Activated naive CD4-positive, alpha-beta T cell treated with anti-CD3 and anti-CD28 coated beads for 36 hours (primary cell): Measurements from ENCODE around the gene CCDC169. TPM values are rescaled to one million over a fixed set of nuclear protein-coding genes. Genes with fewer than 3 reads are reported as not detected.
"Not testable (repeated sequence)": the region's sequence is repeated elsewhere in the genome, so short reads cannot be mapped to it uniquely, and the experiment has no call there.

Experiments
- CTCF ChIA-PET: fragments of 350-600 bp; sonication (Branson Sonifier 250); formaldehyde crosslinking; loops from one replicate; lab custom pipeline; 2021; ENCODE audit warnings: antibody characterized with exemption; lab: Charles Lee
- DNase-seq: peaks from one replicate; pipeline ENCODE4 v3.0.0-alpha.2; 2020
- H3K27ac Mint-ChIP-seq: one replicate; pipeline ENCODE4 v1.8.0; 2021; ENCODE audit warnings: mild to moderate bottlenecking, mixed read lengths
- H3K27me3 Mint-ChIP-seq: one replicate; pipeline ENCODE4 v1.8.0; 2021; ENCODE audit warnings: low read depth, mixed read lengths
- H3K36me3 Mint-ChIP-seq: one replicate; pipeline ENCODE4 v1.8.0; 2021; ENCODE audit warnings: low read depth, mixed read lengths
- H3K4me1 Mint-ChIP-seq: one replicate; pipeline ENCODE4 v1.8.0; 2021; ENCODE audit warnings: low read depth, mixed read lengths
- H3K4me3 Mint-ChIP-seq: one replicate; pipeline ENCODE4 v1.8.0; 2021; ENCODE audit warnings: mild to moderate bottlenecking, moderate library complexity, mixed read lengths
- H3K9me3 Mint-ChIP-seq: one replicate; pipeline ENCODE4 v1.8.0; 2021; ENCODE audit warnings: mixed read lengths
- intact Hi-C: fragments of 100-400 bp; cut with micrococcal nuclease; formaldehyde crosslinking; loops from one replicate; pipeline ENCODE4 v1.15.1; 2023
- total RNA-seq, 2 experiments: library from RNA; stranded (reverse); gene quantifications; one replicate each; pipeline ENCODE4 v1.2.3, GENCODE V29; 2021

The CCDC169 gene
- total RNA-seq, 2 experiments from 2014 or later = 0.50 to 1.0 TPM

DNA sequence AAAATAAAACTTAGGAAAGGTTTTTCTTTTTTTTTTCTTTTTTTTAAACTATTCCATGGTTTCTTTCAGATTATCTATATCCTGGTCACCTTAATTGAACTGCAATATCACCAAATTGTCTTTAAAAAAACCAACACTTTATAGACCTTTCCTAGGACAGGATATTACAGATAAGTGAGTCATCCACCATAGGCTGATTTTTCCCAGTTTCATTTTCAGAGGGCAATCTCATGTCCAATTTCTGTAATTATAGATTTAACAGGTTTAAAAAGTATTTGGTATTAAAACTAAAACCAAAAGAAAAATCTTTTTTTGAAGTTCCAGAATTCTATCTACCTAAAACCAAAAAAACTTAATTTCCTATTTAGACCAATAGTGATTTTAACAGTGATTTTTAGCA is 35.4 kb upstream of the CCDC169 start:
- Mint-ChIP-seq H3K4me3 (no peak overlapping the region), H3K27me3 (no peaks in the 10 kb centered on the region), H3K36me3 (peaks cover 19% of the 10 kb centered on the region), H3K4me1 (peaks cover 45% of the 10 kb centered on the region), H3K9me3 (no peaks in the 10 kb centered on the region), H3K27ac (no peak overlapping the region)
- CTCF ChIA-PET = no interaction called here
- no peak for DNase-seq
- intact Hi-C loops = no loop called here

DNA sequence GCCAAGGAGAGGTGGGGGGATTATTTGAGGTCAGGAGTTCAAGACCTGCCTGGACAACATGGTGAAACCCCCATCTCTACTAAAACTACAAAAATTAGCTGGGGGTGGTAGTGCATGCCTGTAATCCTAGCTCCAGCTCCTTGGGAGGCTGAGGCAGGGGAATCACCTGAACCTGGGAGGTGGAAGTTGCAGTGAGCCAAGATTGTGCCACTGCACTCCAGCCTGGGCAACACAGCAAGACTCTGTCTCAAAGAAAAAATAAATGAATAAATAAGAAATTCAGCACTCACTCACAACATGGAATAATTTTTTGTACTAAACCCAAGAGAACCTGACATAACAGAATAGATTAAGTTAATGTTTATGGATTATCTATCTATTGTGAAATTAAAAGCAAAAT is 34.6 kb upstream of the CCDC169 start:
- DNase-seq, H3K9me3 Mint-ChIP-seq, intact Hi-C loops, H3K27ac Mint-ChIP-seq, H3K4me3 Mint-ChIP-seq, H3K27me3 Mint-ChIP-seq: not testable (repeated sequence)
- CTCF ChIA-PET = interaction anchor here (1.0 to 1.6 kb wide), 2 partner anchors 49 to 404 kb away, joined by 3 to 5 read pairs; no protein-coding TSS in a partner anchor
- Mint-ChIP-seq H3K4me1 (peaks cover 39% of the 10 kb centered on the region), H3K36me3 (peaks cover 20% of the 10 kb centered on the region)

DNA sequence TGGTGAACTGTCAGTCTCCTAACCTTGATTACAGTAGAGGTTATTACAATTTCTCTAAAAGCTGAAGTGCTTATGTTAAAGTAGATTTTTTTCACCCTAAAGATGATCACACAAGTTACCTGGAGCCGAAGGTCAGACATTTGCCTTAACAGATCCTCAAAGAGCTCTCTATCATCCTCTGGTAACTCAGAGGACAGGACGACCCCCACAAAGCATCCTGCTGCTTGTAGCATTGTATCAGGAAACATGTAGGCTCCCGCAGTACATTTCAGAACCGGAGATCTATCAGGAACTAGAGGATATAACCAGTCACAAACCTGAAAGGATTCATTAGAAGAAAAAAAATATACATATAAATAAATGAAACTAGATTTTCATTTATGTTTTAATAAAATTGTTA is 33.7 kb upstream of the CCDC169 start:
- DNase-seq = no peak
- CTCF ChIA-PET = interaction anchor here (1.6 kb wide), 1 partner anchor 405 kb away, joined by 5 read pairs; no protein-coding TSS in a partner anchor
- H3K4me3 Mint-ChIP-seq = no peak overlapping the region
- H3K36me3 Mint-ChIP-seq = peaks cover 23% of the 10 kb centered on the region
- intact Hi-C loops = no loop called here
- no peaks in the 10 kb centered on the region for H3K27me3 Mint-ChIP-seq
- no peak overlapping the region for H3K27ac Mint-ChIP-seq
- no peaks in the 10 kb centered on the region for H3K9me3 Mint-ChIP-seq
- H3K4me1 Mint-ChIP-seq = peaks cover 29% of the 10 kb centered on the region

DNA sequence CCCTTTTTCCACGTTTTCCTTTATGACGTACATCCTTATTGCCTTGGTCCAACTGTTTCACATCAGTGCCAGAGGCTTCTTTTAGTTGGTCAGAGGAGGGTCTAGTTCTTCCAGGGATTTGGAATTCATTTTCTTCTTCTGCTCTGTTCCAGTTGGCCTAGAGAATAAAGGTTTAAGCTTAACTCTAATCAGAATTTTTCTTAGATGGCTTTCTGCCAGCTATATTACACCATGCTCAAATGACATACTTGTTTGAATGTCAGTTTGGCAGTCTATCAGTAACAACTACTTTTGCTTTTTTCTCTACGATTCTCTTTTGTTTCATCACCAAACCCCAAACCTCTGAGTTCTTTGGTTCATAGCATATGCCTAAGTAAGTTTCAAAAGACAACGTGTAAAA is 31.7 kb upstream of the CCDC169 start:
- Mint-ChIP-seq H3K27ac (no peak overlapping the region), H3K4me3 (no peak overlapping the region), H3K36me3 (peaks cover 26% of the 10 kb centered on the region), H3K27me3 (no peaks in the 10 kb centered on the region), H3K4me1 (peaks cover 14% of the 10 kb centered on the region), H3K9me3 (no peaks in the 10 kb centered on the region)
- DNase-seq = no peak
- intact Hi-C loops = no loop called here
- CTCF ChIA-PET = no interaction called here

DNA sequence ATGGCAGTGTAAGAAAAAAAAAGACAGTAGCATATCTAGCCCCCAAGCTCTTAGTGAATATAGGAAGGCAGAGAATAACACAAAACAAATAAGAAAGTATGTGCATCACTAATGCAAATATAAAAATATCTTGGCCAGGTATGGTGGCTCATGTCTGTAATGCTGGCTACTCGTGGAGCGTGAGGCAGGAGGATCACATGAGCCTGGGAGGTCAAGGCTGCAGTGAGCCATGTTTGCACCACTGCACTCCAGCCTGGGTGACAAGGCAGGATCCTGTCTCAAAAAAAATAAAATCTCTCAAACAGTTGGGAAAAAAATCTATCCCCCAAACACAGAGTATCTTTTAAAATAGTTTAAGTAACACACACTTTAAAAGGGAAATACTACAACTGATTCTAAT is 31.2 kb upstream of the CCDC169 start:
- H3K4me3 Mint-ChIP-seq = no peak overlapping the region
- intact Hi-C loops = no loop called here
- CTCF ChIA-PET = no interaction called here
- DNase-seq = no peak
- no peaks in the 10 kb centered on the region for H3K9me3 Mint-ChIP-seq
- no peaks in the 10 kb centered on the region for H3K27me3 Mint-ChIP-seq
- H3K4me1 Mint-ChIP-seq = peaks cover 9% of the 10 kb centered on the region
- peaks cover 29% of the 10 kb centered on the region for H3K36me3 Mint-ChIP-seq
- no peak overlapping the region for H3K27ac Mint-ChIP-seq

DNA sequence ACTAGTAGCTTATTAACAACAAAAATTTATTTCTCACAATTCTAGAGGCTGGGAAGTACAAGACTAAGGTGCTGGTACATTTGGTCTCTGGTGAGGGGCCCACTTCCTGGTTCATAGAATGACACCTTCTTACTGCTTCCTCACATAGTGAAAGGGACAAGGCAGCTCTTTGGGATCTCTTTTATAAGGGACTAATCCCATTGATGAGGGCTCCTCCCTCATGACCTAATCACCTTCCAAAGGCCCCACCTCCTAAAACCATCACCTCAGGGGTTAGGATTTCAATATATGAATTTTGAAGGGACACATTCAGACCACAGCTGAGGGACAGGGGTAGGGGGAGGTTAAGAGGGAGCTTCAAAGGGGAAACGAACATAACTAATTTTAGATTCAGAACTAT is 28.3 kb upstream of the CCDC169 start:
- H3K36me3 Mint-ChIP-seq = peaks cover 36% of the 10 kb centered on the region
- CTCF ChIA-PET = interaction anchor here (1.1 kb wide), 1 partner anchor 11 kb away, joined by 3 read pairs; no protein-coding TSS in a partner anchor

DNA sequence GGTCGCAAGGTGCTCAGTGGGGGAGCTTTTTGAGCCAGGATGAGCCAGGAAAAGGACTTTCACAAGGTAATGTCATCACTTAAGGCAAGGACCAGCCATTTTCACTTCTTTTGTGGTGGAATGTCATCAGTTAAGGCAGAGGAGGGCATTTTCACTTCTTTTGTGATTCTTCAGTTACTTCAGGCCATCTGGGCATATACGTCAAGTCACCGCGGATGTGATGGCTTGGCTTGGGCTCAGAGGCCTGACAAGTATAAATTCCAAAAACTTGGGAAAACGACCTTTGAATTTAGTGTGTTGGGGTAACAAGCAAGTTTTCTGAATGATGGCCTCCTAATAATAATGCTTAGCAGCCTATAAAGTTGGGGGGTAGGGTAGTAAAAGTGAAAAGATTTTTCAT is 27.3 kb upstream of the CCDC169 start:
- peaks cover 32% of the 10 kb centered on the region for H3K36me3 Mint-ChIP-seq

More for the DNA sequence above, 28.3 kb upstream of the CCDC169 start:
- intact Hi-C loops = no loop called here
- DNase-seq = no peak
- Mint-ChIP-seq H3K4me3 (no peak overlapping the region), H3K9me3 (no peaks in the 10 kb centered on the region), H3K4me1 (no peaks in the 10 kb centered on the region), H3K27me3 (no peaks in the 10 kb centered on the region), H3K27ac (no peak overlapping the region)

DNA sequence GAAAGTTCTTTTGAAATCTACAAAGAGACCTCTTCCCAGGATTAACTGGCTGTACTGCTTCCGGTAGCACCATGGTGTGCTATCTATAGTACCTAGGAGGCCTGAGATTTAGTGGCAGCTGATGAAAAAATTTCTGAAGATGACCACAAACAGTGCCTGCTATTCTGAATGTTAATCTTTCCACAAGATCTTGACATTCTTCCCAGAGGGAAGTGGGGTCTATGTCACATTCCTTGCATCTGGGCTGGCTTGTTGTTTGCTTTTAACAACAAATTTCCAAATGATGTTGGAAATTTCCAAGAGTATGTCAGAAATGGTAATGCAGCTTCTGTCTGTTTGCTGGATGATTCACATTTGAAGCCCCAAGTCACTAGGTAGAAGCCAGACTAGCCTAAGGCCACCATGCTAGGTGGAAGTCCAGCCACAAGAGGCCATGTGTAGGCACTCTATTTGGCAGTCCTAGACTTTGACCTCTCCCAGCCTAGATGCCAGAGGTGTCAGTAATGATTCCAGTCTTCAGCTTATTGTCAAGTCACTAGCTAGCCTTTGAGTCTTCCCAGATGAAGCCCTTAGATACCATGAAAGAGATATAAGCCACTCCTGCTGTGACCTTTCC is 26.4 kb upstream of the CCDC169 start:
- intact Hi-C loops = no loop called here
- no peak overlapping the region for H3K27ac Mint-ChIP-seq
- H3K4me1 Mint-ChIP-seq = no peaks in the 10 kb centered on the region
- no peak overlapping the region for H3K4me3 Mint-ChIP-seq
- CTCF ChIA-PET = interaction anchor here (0.6 kb wide), 1 partner anchor 24 kb away, joined by 3 read pairs; no protein-coding TSS in a partner anchor
- no peaks in the 10 kb centered on the region for H3K27me3 Mint-ChIP-seq
- peaks cover 32% of the 10 kb centered on the region for H3K36me3 Mint-ChIP-seq
- no peaks in the 10 kb centered on the region for H3K9me3 Mint-ChIP-seq
- DNase-seq = no peak

More for the DNA sequence above, 27.3 kb upstream of the CCDC169 start:
- intact Hi-C loops, DNase-seq, H3K4me3 Mint-ChIP-seq, H3K27ac Mint-ChIP-seq, H3K4me1 Mint-ChIP-seq, H3K27me3 Mint-ChIP-seq, H3K9me3 Mint-ChIP-seq: not testable (repeated sequence)
- CTCF ChIA-PET = interaction anchor here (0.6 kb wide), 1 partner anchor 43 kb away, joined by 3 read pairs; no protein-coding TSS in a partner anchor

DNA sequence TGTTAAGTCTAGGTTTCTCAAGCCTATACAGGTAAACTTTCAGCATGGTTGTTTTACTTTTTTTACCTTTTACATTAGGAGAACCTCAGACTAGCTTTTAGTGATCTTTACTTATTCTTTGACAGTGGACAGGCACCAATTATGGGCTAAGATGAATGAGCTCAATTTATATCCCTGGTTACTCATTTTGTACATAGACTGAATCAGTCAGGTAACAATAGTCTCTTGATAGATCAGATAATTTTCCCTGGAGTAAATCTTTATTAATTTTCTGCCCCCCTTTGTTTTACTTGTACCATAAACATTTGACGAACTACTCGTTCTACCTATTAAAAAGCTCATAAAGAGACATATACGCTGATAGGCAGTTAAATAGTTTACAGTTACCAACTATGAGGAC is 25.8 kb upstream of the CCDC169 start:
- Mint-ChIP-seq H3K4me1 (no peaks in the 10 kb centered on the region), H3K4me3 (no peak overlapping the region), H3K9me3 (no peaks in the 10 kb centered on the region), H3K36me3 (peaks cover 25% of the 10 kb centered on the region), H3K27me3 (no peaks in the 10 kb centered on the region), H3K27ac (no peak overlapping the region)
- no peak for DNase-seq
- CTCF ChIA-PET = interaction anchor here (0.6 kb wide), 1 partner anchor 23 kb away, joined by 3 read pairs; no protein-coding TSS in a partner anchor
- intact Hi-C loops = no loop called here

DNA sequence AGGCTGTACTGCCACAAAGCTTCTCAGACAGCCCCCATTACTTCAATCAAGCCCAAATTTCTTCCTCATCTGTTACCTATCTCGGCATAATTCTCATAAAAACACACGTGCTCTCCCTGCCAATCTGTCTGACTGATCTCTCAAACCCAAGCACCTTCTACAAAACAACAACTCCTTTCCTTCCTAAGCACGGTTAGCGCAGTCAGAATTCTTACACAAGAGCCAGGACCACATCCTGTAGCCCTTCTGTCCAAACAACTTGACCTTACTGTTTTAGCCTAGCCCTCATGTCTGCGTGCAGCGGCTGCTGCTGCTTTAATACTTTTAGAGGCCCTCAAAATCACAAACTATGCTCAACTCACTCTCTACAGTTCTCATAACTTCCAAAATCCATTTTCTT is 22.2 kb upstream of the CCDC169 start:
- DNase-seq, H3K4me1 Mint-ChIP-seq, H3K4me3 Mint-ChIP-seq, H3K9me3 Mint-ChIP-seq, H3K27ac Mint-ChIP-seq, CTCF ChIA-PET, H3K27me3 Mint-ChIP-seq, intact Hi-C loops: not testable (repeated sequence)
- peaks cover 31% of the 10 kb centered on the region for H3K36me3 Mint-ChIP-seq

DNA sequence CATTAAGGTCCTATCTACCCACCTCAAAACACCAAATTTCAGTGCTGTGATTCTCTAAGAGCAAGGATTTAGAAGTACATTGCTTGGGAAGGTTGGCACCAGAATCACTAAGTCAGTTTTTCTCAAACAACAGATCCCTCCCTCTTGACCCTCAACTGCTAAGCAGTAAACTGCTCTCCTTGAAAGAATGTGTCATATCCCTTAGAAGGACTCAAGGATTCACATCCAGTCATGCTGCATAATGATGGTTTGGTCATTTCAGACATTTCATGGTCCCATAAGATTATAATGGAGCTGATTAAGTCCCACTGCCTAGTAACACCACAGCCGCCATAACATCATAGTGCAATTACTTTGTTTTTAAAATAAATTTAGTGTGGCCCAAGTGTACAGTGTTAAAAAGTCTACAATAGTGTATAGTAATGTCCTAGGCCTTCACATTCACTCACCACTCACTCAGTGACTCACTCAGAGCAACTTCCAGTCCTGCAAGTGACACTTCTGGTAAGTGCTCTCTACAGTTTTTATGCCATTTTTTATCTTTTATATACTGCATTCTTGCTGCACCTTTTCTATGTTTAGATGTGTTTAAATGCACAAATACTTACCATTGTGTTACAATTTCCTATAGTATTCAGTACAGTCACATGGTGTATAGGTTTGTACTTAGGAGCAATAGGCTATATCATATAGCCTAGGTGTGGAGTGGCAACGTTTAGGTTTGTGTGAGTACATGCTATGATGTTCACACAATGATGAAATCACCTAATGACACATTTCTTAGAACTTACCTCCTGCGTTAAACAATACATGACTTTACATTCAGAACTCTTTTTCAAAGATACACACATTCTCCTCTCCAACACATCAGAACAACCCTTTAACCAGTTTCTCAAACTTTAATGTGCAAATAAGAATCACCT is 15.7 kb upstream of the CCDC169 start:
- CTCF ChIA-PET = interaction anchor here (1.2 kb wide), 1 partner anchor 33 kb away, joined by 3 read pairs; the partner anchor contains the start of gene SPART
- Mint-ChIP-seq H3K4me1 (no peaks in the 10 kb centered on the region), H3K9me3 (no peaks in the 10 kb centered on the region), H3K27ac (no peak overlapping the region), H3K27me3 (no peaks in the 10 kb centered on the region), H3K4me3 (no peak overlapping the region), H3K36me3 (peaks cover 51% of the 10 kb centered on the region)
- intact Hi-C loops = no loop called here
- no peak for DNase-seq

DNA sequence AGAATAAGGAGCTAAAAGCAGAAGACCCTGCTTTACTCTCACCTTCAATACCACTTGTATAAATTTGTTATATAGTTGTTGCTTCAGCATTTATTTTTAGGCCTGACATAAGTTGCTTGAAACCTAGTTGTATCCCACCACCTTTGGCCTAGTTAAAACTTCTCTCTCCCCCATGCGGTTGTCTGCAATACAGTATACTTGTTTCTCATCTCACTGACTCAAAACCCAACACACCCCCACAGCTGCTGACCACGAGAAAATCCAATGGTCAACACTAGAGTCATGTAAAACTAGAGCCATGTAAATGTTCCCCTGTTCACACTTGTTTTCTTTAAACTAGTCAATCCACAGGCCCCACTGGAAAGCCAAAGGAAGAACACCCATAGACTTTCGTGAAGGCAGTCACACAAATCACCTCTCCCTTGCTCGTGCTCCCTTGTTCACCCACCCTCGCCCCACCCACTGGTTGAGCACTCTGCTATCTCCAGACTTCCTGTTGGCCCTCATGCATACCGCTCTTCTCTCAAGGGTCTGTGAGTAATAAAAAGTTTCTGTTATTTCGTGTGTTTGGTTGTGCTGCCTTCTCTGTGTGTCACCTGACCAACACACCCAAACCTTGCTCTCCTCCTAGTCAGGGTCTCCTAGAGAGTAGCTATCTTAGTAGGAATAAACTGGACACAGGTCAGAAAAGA is 12.9 kb upstream of the CCDC169 start:
- no peak overlapping the region for H3K27ac Mint-ChIP-seq

More for the DNA sequence above, 12.9 kb upstream of the CCDC169 start:
- intact Hi-C loops = no loop called here
- H3K27me3 Mint-ChIP-seq = no peaks in the 10 kb centered on the region
- no peak overlapping the region for H3K4me3 Mint-ChIP-seq
- CTCF ChIA-PET = no interaction called here
- H3K36me3 Mint-ChIP-seq = peaks cover 39% of the 10 kb centered on the region
- no peak for DNase-seq
- no peaks in the 10 kb centered on the region for H3K4me1 Mint-ChIP-seq
- no peaks in the 10 kb centered on the region for H3K9me3 Mint-ChIP-seq
